Measurements from ENCODE around the gene WDR48.

Gene WDR48

DNA sequence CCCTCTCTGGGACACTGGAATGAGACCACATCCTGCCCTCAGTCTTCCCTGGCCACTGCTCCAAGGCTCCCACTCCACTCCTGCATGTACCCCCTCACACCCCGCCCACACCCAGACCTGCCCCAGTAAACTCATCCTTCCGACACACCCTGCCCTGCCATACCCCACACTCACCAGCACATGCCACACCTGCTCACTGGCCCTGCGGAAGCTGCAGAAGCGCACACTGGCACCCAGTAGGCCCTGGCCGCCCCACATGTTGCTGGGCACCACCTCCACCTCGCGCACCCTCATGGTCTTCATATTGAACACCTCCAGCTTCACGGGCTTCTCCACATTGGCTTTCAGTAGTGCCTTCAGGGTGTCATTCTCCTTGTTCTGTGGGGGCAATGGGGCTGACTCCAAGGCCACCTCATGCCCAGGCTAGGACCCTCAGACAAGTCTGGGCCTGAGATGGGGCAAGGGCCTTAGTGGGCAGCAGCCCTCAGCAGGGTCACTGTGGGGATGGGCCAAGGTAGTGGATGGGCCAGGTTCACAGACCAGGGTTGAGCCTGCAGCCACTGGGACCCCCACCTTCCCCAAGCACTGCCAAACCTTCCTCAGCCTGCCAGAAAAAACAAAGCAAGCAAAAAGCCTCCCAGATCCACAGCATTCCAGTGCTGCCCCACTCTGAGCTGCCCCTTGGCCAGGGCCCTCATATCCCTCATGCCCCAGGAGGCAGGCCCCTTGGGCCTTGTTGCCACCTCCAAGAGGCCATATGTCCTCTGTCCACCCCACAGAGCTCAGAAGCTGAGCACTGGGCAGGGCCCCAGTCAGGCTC, 50.9 kb downstream of the WDR48 start:
- DNase-seq: no peak

DNA sequence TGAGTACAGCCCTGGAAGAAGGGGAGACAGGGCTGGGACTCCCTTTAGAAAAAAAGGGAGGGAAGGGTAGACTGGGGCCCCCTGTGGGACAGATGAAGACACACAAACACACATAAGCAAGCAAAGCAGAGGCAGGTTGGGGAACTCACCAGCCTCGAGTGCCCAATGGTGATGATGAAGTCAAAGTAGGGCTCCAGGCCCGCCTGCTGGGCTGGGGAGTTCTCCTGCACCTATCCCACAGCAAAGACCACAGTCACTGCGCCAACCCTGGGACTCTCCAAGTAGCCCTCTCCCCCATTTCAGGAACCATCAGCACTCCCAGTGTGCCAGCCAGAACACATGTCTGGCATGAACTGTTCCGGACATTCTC, 51.5 kb downstream of the WDR48 start:
- DNase-seq: no peak

- DNase-seq: no peak
Observed at GRCh38 chr3:39103791-39104552, 52.2 kb downstream of the WDR48 start.

DNA sequence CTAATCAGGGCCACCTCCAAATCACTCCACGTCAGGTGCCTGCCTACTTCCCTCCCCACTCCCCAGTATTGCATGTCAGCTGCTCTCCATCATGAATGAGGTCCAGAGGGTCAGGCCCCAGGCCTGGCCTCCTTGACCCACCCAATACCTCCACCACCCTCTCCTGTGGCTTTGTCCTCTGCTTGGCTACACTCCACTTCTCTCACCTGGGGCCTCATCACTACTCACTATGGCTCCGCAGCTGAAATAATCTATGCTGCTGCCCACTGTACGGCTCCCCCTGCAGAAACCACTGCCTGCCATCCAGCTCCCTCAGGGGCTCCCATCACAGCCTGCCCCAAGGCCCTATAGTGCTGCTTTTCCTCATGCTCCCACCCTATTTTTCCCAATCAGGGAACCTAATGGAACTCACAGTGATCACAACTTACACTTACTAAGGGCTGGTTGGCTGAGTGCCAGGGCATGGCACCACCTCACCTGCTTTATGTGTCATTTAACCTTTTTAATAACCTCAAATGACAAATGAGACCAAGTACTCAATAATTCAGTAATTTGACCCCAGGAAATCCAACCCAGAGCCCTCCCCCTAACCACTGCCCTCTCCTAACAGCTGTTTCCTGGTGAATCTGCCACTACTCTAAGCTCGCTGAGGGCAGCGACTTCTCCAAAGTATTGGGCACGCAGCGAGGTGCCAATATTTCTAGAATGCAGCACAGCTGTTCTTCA, 53.3 kb downstream of the WDR48 start:
- no peak for DNase-seq

DNA sequence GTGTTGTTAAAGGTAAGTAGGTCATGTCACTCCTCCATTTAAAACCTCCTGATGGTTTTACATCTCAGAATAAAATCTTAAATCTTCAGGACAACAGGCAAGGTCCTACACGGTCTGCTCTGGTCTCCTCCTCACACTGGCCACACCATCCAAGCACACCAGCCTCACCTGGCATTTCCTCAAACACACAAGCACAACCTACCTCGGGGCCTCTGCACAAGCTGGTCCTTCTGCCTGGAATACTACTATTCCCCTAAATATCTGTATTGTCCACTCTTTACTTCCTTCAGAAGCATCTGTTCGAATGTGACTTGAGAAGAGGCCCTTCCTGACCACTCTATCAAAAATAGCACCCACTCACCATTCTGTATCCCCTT, 53.9 kb downstream of the WDR48 start:
- no peak for DNase-seq

DNA sequence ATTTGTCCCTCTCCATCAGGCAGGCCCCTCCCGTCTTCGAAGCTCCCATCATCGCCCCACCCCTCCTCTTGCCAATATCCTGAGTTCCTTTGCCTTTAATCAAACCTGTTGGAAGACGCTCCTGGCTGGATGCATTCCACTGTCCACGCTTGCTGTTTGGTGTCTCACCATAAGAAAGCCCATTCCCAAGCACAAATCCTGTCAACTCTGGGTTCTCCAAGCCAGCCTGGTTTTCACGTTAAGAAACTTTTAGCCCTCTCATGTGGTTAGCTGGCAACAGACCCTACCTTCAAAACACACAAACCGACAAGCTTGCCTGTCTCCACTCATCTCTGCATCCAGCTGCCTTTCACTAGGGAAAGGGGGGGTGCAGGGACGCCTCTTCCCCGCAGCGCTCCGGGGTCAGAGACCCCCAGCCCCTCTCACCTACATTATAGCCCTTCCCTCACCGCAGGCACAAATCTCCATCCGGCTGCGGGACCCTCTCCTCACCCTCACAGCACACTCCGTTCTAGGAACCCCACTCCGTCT, 54.5 kb downstream of the WDR48 start:
- DNase-seq: no peak

DNA sequence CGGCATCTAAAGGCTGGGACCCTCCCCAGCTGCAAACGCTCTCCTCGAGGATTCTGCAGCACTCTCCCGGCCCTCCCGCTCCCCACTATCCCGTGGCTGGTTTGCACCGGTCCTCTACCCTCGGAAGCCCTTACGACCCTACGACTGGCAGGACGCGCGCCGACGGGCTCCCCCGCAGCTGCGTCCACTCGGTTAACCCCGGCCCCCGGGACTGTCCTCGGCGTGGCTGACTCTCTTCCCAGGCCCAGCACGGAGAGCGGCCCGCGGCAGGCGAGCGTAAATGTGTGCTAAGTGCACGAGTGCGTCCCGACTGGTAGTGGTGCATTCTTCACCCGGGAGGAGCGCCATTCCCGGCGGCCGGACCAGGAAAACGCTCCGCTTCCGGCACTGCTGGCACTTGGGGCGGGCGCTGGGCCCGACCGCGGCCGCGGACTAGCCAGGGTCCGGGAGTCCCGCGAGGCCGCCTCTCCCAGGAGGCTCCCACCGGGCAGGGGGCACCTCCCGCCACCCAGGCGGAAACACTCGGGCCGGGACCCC, 55.1 kb downstream of the WDR48 start:
- peak; percentile 51 for DNase-seq

DNA sequence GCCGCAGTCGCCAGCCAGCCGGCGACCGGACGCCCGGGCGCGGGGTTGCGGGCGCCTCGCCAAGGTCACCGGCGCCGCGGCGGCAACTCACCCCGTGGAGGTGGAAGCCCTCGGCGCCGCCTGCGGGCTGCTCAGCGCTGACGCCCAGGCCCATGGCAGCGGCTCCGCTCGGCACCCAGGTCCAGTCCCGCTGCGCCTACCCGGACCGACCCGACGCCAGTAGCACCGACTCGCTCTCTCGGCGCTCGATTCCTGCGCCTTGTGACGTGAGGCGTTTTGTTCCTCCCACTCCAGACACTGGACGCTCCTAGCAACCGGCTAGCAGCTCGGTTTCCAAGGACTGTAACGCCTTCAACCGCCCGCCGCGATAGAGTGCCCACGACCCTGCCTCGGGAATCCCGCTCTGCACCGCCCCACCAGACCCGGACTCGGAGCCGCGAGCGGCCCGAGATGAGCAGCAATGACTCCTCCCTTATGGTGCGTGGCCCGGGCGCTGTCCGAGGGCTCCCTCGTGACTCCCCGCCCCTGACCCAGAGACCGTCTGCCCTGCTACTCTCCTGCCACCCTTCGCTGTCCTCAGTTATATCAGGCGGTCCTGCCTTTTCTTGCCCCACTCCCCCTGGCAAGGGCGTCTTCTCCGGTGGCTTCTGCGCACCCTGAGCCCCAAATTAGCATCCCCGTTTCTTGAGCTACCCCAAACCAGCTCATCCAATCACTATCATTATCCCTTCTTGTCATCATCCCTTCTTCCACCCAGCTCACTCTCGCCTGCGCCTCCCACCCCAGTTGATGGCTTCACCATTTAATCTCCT, 55.8 kb downstream of the WDR48 start, which contains the start of the genes GORASP1 and TTC21A:
Gene GORASP1, minus strand, starts transcription at position 240 of the 812 bp plus-strand sequence. Its CDS starts 86 bp downstream, at position 154.
Gene TTC21A, plus strand, starts transcription at position 293 of the 812 bp plus-strand sequence. Its CDS starts 158 bp downstream, at position 451.
- peak; percentile 86 for DNase-seq

GRCh38 chr3:39108200-39108710, 56.4 kb downstream of the WDR48 start:
- no peak for DNase-seq

GRCh38 chr3:39109086-39109485, 57.3 kb downstream of the WDR48 start:
- no peak for DNase-seq

- no peak for DNase-seq
Observed at GRCh38 chr3:39110041-39110639, 58.3 kb downstream of the WDR48 start.

- no peak for DNase-seq
Observed at GRCh38 chr3:39112113-39112512, 60.3 kb downstream of the WDR48 start.

- no peak for DNase-seq
Observed at GRCh38 chr3:39112535-39112934, 60.7 kb downstream of the WDR48 start.

DNA sequence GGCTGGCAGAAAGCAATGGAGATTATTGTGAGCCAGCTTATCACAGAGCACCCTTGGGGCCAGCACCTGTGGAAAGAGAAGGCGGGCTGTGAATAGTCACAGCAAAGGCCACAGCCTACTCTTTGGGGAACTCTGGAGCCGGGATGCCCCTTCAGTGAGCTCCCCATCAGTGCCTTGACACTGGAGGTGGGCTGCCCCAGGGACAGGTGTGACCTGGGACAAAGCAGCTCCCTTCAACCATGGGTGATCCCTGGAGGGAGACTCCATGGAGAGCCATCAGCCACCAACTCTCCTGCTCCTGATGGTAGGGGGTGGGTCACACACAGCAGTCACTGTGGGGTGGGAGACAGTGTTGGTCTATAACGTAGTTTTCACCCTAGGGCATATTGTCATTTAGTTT, 61.5 kb downstream of the WDR48 start:
- no peak for DNase-seq

- DNase-seq: no peak
Observed at GRCh38 chr3:39114456-39114855, 62.6 kb downstream of the WDR48 start.

- no peak for DNase-seq
Observed at GRCh38 chr3:39115870-39116269, 64.1 kb downstream of the WDR48 start.

- peak; percentile 33 for DNase-seq
Observed at GRCh38 chr3:39118079-39118478, 66.3 kb downstream of the WDR48 start.

DNA sequence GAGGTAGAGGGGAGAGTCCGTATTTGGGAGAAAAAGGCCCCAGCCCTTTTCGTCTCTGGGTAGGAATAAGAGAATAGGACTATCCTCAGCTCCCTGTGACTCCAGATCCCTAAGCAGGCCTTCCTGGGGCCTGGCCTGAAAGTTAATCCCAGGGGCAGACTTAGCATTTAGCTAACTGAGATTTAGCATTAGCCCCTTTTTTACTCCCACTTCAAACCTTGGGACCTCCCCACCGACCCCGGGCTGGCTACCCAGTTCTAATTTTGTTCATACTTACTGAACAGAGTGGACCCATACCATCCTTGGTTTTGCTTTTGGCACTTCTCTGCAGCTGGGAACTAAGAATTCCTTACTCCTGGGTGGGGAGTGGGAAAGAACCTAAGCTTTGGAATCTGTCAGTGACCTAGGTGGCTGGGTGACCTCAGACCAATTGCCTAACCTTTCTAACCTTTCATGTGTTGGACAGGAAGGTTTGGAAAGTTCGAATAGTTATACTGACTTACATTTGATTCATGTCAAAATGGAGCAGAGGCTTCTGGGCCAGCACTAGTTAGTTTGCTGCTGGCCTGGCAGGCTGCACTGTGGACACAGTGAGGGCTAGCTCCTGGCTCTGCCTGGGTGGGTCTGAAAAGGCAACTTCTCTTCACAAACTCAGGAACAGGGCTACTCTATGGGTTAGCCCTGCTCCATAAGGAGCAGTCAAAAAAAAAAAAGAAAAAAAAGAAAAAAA, 67.3 kb downstream of the WDR48 start:
- no peak for DNase-seq

DNA sequence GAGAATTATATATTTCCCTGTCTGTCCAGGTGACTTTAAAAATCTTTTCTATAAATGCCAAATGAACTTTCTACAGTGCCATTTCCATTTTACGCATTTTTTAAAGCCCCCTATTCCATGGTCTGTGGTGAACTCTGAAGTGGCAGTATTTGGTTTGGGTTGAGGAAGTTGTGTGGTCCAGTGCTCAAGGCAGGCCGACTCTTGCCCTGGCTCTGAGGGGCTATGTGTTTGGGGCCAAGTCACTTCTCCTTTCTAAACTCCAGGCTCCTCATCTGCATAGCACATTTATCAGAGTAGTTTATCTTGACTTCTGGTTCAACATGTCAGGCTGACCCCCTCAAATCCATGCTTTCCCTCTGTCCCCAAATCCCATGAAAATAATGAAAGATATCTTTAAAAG, 69.8 kb downstream of the WDR48 start:
- peak; percentile 19 for DNase-seq

GRCh38 chr3:39122813-39123212, 71.0 kb downstream of the WDR48 start:
- DNase-seq: no peak

Measured in OCI-M1 (cell line).